ENCODE results near the gene RANBP1.

GRCh38 chr22:20086101-20086599, 29.8 kb upstream of the RANBP1 start:
- no peak for TF ChIP-seq FOXK2 (IDR thresholded peaks at IDR 0.05)
- no peak for TF ChIP-seq FOXA1 (IDR thresholded peaks at IDR 0.05)
- TF ChIP-seq CTBP1 (IDR thresholded peaks at IDR 0.05; ENCODE audit: borderline replicate concordance): no peak
- TF ChIP-seq ZNF384 (IDR thresholded peaks at IDR 0.05): no peak
- no peak for TF ChIP-seq BHLHE40 (IDR thresholded peaks at IDR 0.05; ENCODE audit: borderline replicate concordance)
- TF ChIP-seq TARDBP (IDR thresholded peaks at IDR 0.05): no peak
- no peak for TF ChIP-seq SUZ12 (IDR thresholded peaks at IDR 0.05)
- TF ChIP-seq PKNOX1 (IDR thresholded peaks at IDR 0.05): no peak
- no peak for TF ChIP-seq FOXM1 (IDR thresholded peaks at IDR 0.05; ENCODE audit: borderline replicate concordance)
- no peak for TF ChIP-seq ELF4 (IDR thresholded peaks at IDR 0.05)
- TF ChIP-seq LEF1 (IDR thresholded peaks at IDR 0.05; ENCODE audit: borderline replicate concordance): no peak
- TF ChIP-seq SP1 (IDR thresholded peaks at IDR 0.05): no peak
- TF ChIP-seq HDGF (IDR thresholded peaks at IDR 0.05; ENCODE audit: borderline replicate concordance): no peak
- no peak for TF ChIP-seq NFRKB (IDR thresholded peaks at IDR 0.05)

Measured in HEK293T (cell line).